ENCODE data around the gene FRMD5. TPM values are rescaled to one million over a fixed set of nuclear protein-coding genes. Genes with fewer than 3 reads are reported as not detected.

Gene FRMD5
- total and polyA plus RNA-seq, 3 experiments from 2014 or later: 0.28 to 0.44 (median 0.37) TPM

DNA sequence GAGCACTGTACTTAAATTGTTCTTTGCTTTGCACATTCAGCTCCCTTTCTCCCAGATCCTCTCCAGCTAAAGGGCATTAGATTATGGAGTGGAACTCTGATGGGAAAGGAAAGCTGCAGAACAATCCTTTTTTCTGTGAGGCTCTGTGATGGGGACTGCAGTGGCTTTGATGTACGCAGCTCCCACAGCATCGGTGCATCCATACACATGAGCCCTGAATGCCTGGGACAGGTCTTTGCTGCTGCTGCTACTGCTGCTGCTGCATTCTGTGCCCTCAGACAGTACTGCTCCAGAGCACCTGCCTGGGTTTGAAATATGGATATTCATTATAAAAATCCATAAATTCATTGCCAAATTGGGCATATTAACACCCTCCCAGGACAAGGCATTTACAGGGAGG is 203.9 kb downstream of the FRMD5 start:
- no peak overlapping the region for H3K27ac Mint-ChIP-seq
- no peaks in the 10 kb centered on the region for H3K36me3 ChIP-seq (ENCODE audit: insufficient read depth, low read length)
- H3K4me1 ChIP-seq (ENCODE audit: insufficient read depth, low read length): no peaks in the 10 kb centered on the region
- H3K9me3 ChIP-seq (ENCODE audit: low read length): no peaks in the 10 kb centered on the region
- ChIA-PET POLR2A (no interaction called here), CTCF (no interaction called here)
- no peaks in the 10 kb centered on the region for H3K9me3 Mint-ChIP-seq
- H3K4me1 Mint-ChIP-seq: no peaks in the 10 kb centered on the region
- H3K27me3 ChIP-seq (ENCODE audit: insufficient read depth, low read length, poor library complexity, severe bottlenecking): no peaks in the 10 kb centered on the region
- no peak for DNase-seq
- no peak overlapping the region for H3K27ac ChIP-seq (ENCODE audit: low read depth, low read length)
- H3K36me3 Mint-ChIP-seq: no peaks in the 10 kb centered on the region
- H3K4me3 Mint-ChIP-seq: no peak overlapping the region
- H3K27me3 Mint-ChIP-seq: peaks cover 0 to 3% of the 10 kb centered on the region in 2 donors
- no peak overlapping the region for H3K4me3 ChIP-seq (ENCODE audit: low read length)

DNA sequence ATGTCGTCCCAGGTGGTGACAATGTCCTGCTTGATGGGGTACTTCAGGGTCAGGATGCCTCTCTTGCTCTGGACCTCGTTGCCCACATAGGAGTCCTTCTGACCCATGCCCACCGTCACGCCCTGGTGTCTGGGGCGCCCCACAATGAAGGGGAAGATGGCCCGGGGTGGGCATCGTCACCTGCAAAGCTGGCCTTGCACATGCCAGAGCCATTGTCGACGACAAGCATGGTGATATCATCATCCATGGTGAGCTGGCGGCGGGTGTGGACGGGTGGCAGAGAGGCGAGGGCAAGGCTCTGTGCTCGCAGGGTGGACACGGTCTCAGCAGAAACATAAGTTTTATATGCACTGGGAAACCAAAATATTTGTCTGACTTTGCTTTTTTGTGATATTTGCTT is 205.1 kb downstream of the FRMD5 start:
- H3K27ac Mint-ChIP-seq: no peak overlapping the region
- no peak overlapping the region for H3K4me3 ChIP-seq (ENCODE audit: low read length)
- no peaks in the 10 kb centered on the region for H3K36me3 ChIP-seq (ENCODE audit: insufficient read depth, low read length)
- H3K4me3 Mint-ChIP-seq: no peak overlapping the region
- no peaks in the 10 kb centered on the region for H3K36me3 Mint-ChIP-seq
- H3K27me3 ChIP-seq (ENCODE audit: insufficient read depth, low read length, poor library complexity, severe bottlenecking): no peaks in the 10 kb centered on the region
- H3K4me1 ChIP-seq (ENCODE audit: insufficient read depth, low read length): no peaks in the 10 kb centered on the region
- DNase-seq: no peak
- H3K4me1 Mint-ChIP-seq: no peaks in the 10 kb centered on the region
- H3K9me3 ChIP-seq (ENCODE audit: low read length): no peaks in the 10 kb centered on the region
- CTCF ChIA-PET: no interaction called here
- POLR2A ChIA-PET: no interaction called here
- no peaks in the 10 kb centered on the region for H3K9me3 Mint-ChIP-seq
- peaks cover 0 to 3% of the 10 kb centered on the region in 2 donors for H3K27me3 Mint-ChIP-seq
- no peak overlapping the region for H3K27ac ChIP-seq (ENCODE audit: low read depth, low read length)

DNA sequence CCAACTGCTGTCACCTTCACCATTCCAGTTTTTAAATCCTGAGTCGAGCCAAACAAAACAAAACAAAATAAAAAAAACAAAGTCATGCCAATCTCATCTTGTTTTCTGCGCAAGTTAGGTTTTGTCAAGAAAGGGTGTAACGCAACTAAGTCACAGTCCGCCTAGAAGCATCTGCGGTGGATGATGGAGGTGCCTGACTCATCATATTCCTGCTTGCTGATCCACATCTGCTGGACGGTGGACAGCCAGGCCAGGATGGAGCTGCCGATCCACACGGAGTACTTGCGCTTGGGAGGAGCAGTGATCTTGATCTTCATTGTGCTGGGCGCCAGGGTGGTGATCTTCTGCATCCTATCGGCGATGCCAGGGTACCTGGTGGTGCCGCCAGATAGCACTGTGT is 206.2 kb downstream of the FRMD5 start:
- Mint-ChIP-seq H3K36me3 (no peaks in the 10 kb centered on the region), H3K27me3 (peaks cover 0 to 10% of the 10 kb centered on the region in 2 donors), H3K9me3 (no peaks in the 10 kb centered on the region), H3K4me3 (no peak overlapping the region), H3K4me1 (no peaks in the 10 kb centered on the region), H3K27ac (no peak overlapping the region)
- no peaks in the 10 kb centered on the region for H3K9me3 ChIP-seq (ENCODE audit: low read length)
- H3K4me3 ChIP-seq (ENCODE audit: low read length): no peak overlapping the region
- no peaks in the 10 kb centered on the region for H3K36me3 ChIP-seq (ENCODE audit: insufficient read depth, low read length)
- no peak for DNase-seq
- H3K27me3 ChIP-seq (ENCODE audit: insufficient read depth, low read length, poor library complexity, severe bottlenecking): no peaks in the 10 kb centered on the region
- no peak overlapping the region for H3K27ac ChIP-seq (ENCODE audit: low read depth, low read length)
- no peaks in the 10 kb centered on the region for H3K4me1 ChIP-seq (ENCODE audit: insufficient read depth, low read length)
- POLR2A ChIA-PET: no interaction called here
- CTCF ChIA-PET: no interaction called here

DNA sequence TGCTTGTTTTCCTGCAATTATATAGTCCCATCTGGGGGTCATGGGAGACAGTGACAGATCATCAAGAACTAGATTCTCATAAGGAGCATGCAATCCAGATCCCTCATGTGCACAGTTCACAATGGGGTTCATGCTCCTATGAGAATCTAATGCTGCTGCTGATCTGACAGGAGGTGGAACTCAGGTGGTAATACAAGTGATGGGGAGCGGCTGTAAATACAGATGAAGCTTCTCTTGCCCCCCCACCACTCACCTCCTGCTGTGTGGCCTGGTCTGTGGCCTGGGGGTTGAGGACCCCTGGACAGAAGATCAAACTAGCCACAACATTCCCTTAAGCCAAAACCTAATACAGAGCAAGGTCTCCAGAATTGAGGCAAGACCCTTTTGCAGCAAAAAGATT is 207.1 kb downstream of the FRMD5 start:
- Histone ChIP-seq H3K36me3 (ENCODE audit: insufficient read depth, low read length) (no peaks in the 10 kb centered on the region), H3K9me3 (ENCODE audit: low read length) (no peaks in the 10 kb centered on the region), H3K27ac (ENCODE audit: low read depth, low read length) (no peak overlapping the region), H3K4me3 (ENCODE audit: low read length) (no peak overlapping the region), H3K27me3 (ENCODE audit: insufficient read depth, low read length, poor library complexity, severe bottlenecking) (no peaks in the 10 kb centered on the region), H3K4me1 (ENCODE audit: insufficient read depth, low read length) (no peaks in the 10 kb centered on the region)
- H3K9me3 Mint-ChIP-seq: no peaks in the 10 kb centered on the region
- H3K27ac Mint-ChIP-seq: no peak overlapping the region
- H3K27me3 Mint-ChIP-seq: peaks cover 0 to 18% of the 10 kb centered on the region in 2 donors
- H3K4me3 Mint-ChIP-seq: no peak overlapping the region
- no peaks in the 10 kb centered on the region for H3K36me3 Mint-ChIP-seq
- POLR2A ChIA-PET: no interaction called here
- DNase-seq: no peak
- CTCF ChIA-PET: no interaction called here
- no peaks in the 10 kb centered on the region for H3K4me1 Mint-ChIP-seq

DNA sequence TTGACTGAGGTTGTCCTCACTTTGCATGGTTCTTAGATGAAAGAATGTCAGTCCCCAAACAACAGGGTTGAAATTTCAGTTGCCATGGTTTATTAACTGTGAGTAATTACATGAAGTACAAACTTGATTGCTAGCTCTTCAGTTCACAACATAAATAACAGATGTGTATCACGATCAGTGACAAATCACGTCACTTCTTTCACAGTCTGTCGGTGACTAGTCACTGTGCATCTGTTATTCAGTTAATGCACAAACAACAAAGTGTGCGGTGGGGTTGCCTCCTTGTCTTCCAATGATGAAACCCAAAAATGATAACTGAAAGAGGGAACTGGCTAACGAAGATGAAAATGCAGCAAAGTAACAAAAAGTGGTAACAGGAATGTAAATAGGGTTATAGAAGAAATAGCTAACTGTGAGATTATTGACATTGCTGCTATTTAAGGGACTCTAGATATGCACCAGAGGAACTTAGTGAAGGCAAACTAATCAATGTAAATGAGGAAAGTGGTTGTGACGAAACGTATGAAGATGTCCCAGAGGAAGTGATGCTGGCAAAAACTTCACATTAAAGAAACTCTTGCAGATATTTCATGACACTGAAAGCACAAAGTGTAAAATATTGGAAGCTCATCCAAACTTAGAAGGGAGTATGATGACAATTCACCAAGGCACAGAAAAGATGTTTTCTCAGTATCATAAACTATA is 208.9 kb downstream of the FRMD5 start:
- H3K36me3 ChIP-seq (ENCODE audit: insufficient read depth, low read length): no peaks in the 10 kb centered on the region
- H3K9me3 Mint-ChIP-seq: no peaks in the 10 kb centered on the region
- H3K4me3 ChIP-seq (ENCODE audit: low read length): no peak overlapping the region
- no peak overlapping the region for H3K27ac Mint-ChIP-seq
- CTCF ChIA-PET: no interaction called here
- H3K9me3 ChIP-seq (ENCODE audit: low read length): no peaks in the 10 kb centered on the region
- no peak for DNase-seq
- no peaks in the 10 kb centered on the region for H3K36me3 Mint-ChIP-seq
- no peak overlapping the region for H3K4me3 Mint-ChIP-seq
- peaks cover 3% of the 10 kb centered on the region for H3K27me3 ChIP-seq (ENCODE audit: insufficient read depth, low read length, poor library complexity, severe bottlenecking)
- H3K27me3 Mint-ChIP-seq: peaks cover 0 to 29% of the 10 kb centered on the region in 2 donors
- no peak overlapping the region for H3K27ac ChIP-seq (ENCODE audit: low read depth, low read length)
- H3K4me1 Mint-ChIP-seq: no peaks in the 10 kb centered on the region
- POLR2A ChIA-PET: no interaction called here
- H3K4me1 ChIP-seq (ENCODE audit: insufficient read depth, low read length): no peaks in the 10 kb centered on the region

DNA sequence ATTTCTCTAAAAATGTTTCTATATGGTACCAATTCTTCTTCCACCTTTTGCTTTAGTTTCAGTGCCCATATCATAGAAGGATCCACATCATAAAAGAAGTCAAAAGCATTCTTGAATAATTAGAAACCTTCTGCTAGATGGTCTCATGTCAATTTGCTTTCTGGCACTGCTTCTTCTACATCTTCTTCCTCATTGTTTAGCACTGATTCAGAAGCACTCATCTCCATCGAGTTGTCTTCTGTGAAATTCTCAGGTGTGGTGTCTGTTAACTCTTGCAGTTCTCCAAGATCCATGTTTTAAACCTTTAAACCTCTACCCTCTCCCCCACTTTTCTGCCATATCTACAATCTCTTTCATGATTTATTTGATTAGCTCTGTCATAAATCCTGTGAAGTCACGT is 213.5 kb downstream of the FRMD5 start:
- peaks cover 0 to 31% of the 10 kb centered on the region in 2 donors for H3K27me3 Mint-ChIP-seq
- Histone ChIP-seq H3K4me1 (ENCODE audit: insufficient read depth, low read length) (peaks cover 5% of the 10 kb centered on the region), H3K27me3 (ENCODE audit: insufficient read depth, low read length, poor library complexity, severe bottlenecking) (peaks cover 3% of the 10 kb centered on the region), H3K36me3 (ENCODE audit: insufficient read depth, low read length) (no peaks in the 10 kb centered on the region), H3K27ac (ENCODE audit: low read depth, low read length) (no peak overlapping the region), H3K4me3 (ENCODE audit: low read length) (no peak overlapping the region), H3K9me3 (ENCODE audit: low read length) (no peaks in the 10 kb centered on the region)
- DNase-seq: no peak
- peaks cover 3 to 11% (median 8%) of the 10 kb centered on the region in 5 donors for H3K9me3 Mint-ChIP-seq
- peaks cover 0 to 3% (median 0%) of the 10 kb centered on the region in 3 donors for H3K36me3 Mint-ChIP-seq
- no peak overlapping the region for H3K27ac Mint-ChIP-seq
- H3K4me3 Mint-ChIP-seq: no peak overlapping the region
- H3K4me1 Mint-ChIP-seq: peaks cover 6 to 12% (median 8%) of the 10 kb centered on the region in 3 donors
- ChIA-PET CTCF (no interaction called here), POLR2A (no interaction called here)

DNA sequence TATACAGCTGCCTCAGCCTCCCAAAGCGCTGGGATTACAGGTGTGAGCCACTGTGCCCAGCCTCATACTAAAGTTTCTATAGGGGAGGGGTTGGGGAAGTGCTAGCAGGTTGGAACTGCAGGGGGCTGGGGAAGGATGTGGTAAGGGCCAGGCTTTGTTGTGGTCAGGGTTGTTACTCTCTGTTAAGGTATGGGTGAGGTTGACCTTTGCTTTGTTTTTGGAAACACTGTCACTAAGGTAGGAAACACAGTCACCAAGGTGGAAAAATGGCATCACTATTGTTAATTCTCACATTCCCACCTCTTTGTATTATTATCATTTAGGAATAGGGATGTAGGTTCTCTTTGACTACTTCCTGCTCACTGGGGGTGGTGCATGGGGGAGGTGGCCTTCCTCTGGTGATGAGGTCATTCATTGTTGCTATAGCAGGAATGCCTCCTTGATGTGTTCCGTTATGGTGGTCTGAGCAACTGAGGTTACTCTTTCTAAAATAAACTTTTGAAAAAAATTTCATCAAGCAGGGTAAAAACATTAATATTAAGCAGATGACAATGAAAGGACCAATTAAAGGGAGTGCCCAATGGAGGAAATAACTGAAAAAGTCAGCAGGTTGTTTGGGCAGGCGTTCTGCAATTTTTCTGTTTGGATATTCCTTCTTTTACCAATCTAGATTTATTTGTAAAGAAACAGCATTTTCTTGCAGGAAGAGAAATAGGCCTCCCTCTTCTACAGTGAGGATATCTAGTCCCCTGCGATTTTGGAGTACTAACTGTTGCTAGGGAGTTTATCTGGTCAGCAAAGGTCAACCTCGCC is 217.8 kb downstream of the FRMD5 start:
- peak overlapping the region in 4 of 7 donors; percentile 9 to 44 (median 22) for H3K4me3 Mint-ChIP-seq
- H3K27ac ChIP-seq (ENCODE audit: low read depth, low read length): no peak overlapping the region
- no peak overlapping the region for H3K4me3 ChIP-seq (ENCODE audit: low read length)
- ChIA-PET POLR2A (interaction anchor here (0.6 kb wide), 1 partner anchor 12 kb away, joined by 10 read pairs; no protein-coding TSS in a partner anchor), CTCF (no interaction called here)
- H3K36me3 Mint-ChIP-seq: peaks cover 0 to 3% (median 0%) of the 10 kb centered on the region in 3 donors
- no peaks in the 10 kb centered on the region for H3K36me3 ChIP-seq (ENCODE audit: insufficient read depth, low read length)
- peak overlapping the region in 2 of 8 donors; percentile 29 to 48 for H3K27ac Mint-ChIP-seq
- peaks cover 4 to 24% of the 10 kb centered on the region in 2 donors for H3K27me3 Mint-ChIP-seq
- peaks cover 12 to 36% (median 16%) of the 10 kb centered on the region in 3 donors for H3K4me1 Mint-ChIP-seq
- peak in 3 of 5 donors; percentile 13 to 63 (median 51) for DNase-seq
- H3K9me3 ChIP-seq (ENCODE audit: low read length): no peaks in the 10 kb centered on the region
- H3K9me3 Mint-ChIP-seq: peaks cover 3 to 11% (median 9%) of the 10 kb centered on the region in 5 donors
- H3K4me1 ChIP-seq (ENCODE audit: insufficient read depth, low read length): peaks cover 5% of the 10 kb centered on the region
- peaks cover 3% of the 10 kb centered on the region for H3K27me3 ChIP-seq (ENCODE audit: insufficient read depth, low read length, poor library complexity, severe bottlenecking)

DNA sequence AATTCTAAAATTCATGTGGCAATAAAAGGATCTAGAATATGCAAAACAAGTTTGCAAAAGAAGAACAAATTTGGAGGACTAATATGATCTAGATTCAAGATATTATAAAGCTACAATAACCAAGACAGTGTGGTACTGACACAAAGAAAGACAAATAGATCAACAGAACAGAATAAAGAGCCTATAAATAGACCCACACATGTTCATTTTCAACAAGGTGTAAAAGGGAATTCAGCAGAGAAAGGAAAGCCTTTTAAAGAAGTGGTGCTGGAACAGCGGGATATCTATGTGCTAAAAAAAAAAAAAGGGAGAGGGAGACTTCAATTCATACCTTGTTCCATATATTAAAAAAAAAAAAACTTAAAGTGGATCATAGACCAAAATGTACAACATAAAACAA is 219.3 kb downstream of the FRMD5 start:
- H3K4me1 ChIP-seq (ENCODE audit: insufficient read depth, low read length): peaks cover 5% of the 10 kb centered on the region
- Mint-ChIP-seq H3K27ac (no peak overlapping the region), H3K9me3 (peaks cover 3 to 11% (median 9%) of the 10 kb centered on the region in 5 donors), H3K27me3 (peaks cover 4 to 12% of the 10 kb centered on the region in 2 donors), H3K4me1 (peaks cover 12 to 36% (median 16%) of the 10 kb centered on the region in 3 donors), H3K36me3 (peaks cover 0 to 3% (median 0%) of the 10 kb centered on the region in 3 donors), H3K4me3 (no peak overlapping the region)
- H3K36me3 ChIP-seq (ENCODE audit: insufficient read depth, low read length): no peaks in the 10 kb centered on the region
- no peak for DNase-seq
- H3K27me3 ChIP-seq (ENCODE audit: insufficient read depth, low read length, poor library complexity, severe bottlenecking): no peaks in the 10 kb centered on the region
- H3K27ac ChIP-seq (ENCODE audit: low read depth, low read length): no peak overlapping the region
- H3K4me3 ChIP-seq (ENCODE audit: low read length): no peak overlapping the region
- ChIA-PET CTCF (no interaction called here), POLR2A (no interaction called here)
- no peaks in the 10 kb centered on the region for H3K9me3 ChIP-seq (ENCODE audit: low read length)
